HL-60 (cell line): ENCODE data around the gene BFSP2.

Source experiments
- DNase-seq, 2 experiments: peaks; one replicate each; pipeline ENCODE4 v3.0.0-alpha.2; 2010 to 2020; ENCODE audit warnings: low read depth in 1 of 2, low spot score in 1 of 2
- H3K27ac ChIP-seq: fragments of 250-450 bp; sonication (Bioruptor Pico); replicated peaks from 2 replicates; pipeline ENCODE4 v1.5.1; 2020; ENCODE audit warnings: mild to moderate bottlenecking, moderate library complexity
- H3K27me3 ChIP-seq: fragments of 250-450 bp; sonication (Bioruptor Pico); 2 replicates; pipeline ENCODE4 v1.5.1; 2021; ENCODE audit warnings: mild to moderate bottlenecking, moderate library complexity; ENCODE audit not compliant: insufficient read depth, poor library complexity, severe bottlenecking
- H3K4me3 ChIP-seq: replicated peaks from 2 replicates; pipeline ENCODE4 v1.5.1; 2011; ENCODE audit warnings: mild to moderate bottlenecking, control low read depth, low read length; ENCODE audit not compliant: insufficient read depth
- GABPA ChIP-seq: IDR thresholded peaks from 2 replicates; pipeline ENCODE4 v1.6.1; 2012; ENCODE audit warnings: low read depth
- POLR2AphosphoS5 ChIP-seq: IDR thresholded peaks from 2 replicates; pipeline ENCODE4 v1.6.1; 2012; ENCODE audit warnings: low read depth
- SPI1 ChIP-seq: IDR thresholded peaks from 2 replicates; pipeline ENCODE4 v1.6.1; 2012; ENCODE audit warnings: low read depth, mild to moderate bottlenecking, borderline replicate concordance
- TF ChIP-seq, protein P1 (sequence below): IDR thresholded peaks from one replicate; pipeline ENCODE4 v1.5.1; 2011; ENCODE audit warnings: low read length, control low read depth, inconsistent platforms; ENCODE audit not compliant: insufficient read depth
- TF ChIP-seq, protein P2 (sequence below): IDR thresholded peaks from 2 replicates; pipeline ENCODE4 v1.6.1; 2012; ENCODE audit warnings: low read depth; ENCODE audit not compliant: insufficient replicate concordance

BFSP2 gene

DNA sequence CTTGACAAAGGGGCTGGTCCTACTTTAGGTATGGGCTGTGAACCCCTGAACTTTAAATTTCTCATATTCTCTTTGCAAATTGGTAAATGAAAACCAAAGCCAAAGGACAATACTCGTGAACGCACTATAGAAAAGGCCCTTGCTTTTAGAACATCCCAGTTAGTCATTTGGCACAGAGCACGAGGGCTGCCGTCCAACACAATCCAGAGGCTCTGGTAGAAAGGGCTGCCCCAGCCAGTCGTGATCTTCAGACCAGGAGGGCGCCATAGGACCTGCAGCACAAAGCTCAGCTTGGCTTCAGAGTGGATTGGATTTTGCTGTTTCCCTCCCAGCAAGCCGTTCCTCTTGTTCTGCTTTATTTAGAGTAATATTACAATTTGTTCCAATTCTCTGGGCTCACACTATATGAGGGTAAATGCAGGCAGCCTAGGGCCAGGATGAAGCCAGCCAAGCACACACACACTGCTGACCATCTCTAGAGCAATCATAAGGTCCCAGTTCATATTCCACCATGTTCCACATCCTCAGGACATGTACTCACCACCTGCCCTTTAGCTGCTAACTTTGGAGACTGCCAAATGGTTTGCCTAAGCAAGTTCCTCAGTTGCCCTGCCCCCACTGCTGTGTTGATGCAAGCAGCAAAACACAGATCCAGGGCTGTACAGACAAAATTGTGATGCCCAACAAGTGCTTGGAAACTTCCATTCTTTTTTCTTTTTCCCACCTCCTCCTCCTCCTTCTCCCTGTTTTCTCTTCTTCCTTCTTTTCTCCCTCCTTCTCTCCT is 6.0 kb upstream of the BFSP2 start:
- Histone ChIP-seq H3K4me3 (no peak overlapping the region), H3K27me3 (no peaks in the 10 kb centered on the region), H3K27ac (no peak overlapping the region)
- TF ChIP-seq, protein P1, sequence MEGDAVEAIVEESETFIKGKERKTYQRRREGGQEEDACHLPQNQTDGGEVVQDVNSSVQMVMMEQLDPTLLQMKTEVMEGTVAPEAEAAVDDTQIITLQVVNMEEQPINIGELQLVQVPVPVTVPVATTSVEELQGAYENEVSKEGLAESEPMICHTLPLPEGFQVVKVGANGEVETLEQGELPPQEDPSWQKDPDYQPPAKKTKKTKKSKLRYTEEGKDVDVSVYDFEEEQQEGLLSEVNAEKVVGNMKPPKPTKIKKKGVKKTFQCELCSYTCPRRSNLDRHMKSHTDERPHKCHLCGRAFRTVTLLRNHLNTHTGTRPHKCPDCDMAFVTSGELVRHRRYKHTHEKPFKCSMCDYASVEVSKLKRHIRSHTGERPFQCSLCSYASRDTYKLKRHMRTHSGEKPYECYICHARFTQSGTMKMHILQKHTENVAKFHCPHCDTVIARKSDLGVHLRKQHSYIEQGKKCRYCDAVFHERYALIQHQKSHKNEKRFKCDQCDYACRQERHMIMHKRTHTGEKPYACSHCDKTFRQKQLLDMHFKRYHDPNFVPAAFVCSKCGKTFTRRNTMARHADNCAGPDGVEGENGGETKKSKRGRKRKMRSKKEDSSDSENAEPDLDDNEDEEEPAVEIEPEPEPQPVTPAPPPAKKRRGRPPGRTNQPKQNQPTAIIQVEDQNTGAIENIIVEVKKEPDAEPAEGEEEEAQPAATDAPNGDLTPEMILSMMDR, result no peak
- TF ChIP-seq POLR2AphosphoS5 (no peak), GABPA (no peak), SPI1 (no peak)
- TF ChIP-seq, protein P2, sequence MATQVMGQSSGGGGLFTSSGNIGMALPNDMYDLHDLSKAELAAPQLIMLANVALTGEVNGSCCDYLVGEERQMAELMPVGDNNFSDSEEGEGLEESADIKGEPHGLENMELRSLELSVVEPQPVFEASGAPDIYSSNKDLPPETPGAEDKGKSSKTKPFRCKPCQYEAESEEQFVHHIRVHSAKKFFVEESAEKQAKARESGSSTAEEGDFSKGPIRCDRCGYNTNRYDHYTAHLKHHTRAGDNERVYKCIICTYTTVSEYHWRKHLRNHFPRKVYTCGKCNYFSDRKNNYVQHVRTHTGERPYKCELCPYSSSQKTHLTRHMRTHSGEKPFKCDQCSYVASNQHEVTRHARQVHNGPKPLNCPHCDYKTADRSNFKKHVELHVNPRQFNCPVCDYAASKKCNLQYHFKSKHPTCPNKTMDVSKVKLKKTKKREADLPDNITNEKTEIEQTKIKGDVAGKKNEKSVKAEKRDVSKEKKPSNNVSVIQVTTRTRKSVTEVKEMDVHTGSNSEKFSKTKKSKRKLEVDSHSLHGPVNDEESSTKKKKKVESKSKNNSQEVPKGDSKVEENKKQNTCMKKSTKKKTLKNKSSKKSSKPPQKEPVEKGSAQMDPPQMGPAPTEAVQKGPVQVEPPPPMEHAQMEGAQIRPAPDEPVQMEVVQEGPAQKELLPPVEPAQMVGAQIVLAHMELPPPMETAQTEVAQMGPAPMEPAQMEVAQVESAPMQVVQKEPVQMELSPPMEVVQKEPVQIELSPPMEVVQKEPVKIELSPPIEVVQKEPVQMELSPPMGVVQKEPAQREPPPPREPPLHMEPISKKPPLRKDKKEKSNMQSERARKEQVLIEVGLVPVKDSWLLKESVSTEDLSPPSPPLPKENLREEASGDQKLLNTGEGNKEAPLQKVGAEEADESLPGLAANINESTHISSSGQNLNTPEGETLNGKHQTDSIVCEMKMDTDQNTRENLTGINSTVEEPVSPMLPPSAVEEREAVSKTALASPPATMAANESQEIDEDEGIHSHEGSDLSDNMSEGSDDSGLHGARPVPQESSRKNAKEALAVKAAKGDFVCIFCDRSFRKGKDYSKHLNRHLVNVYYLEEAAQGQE, result no peak
- no peak for DNase-seq

DNA sequence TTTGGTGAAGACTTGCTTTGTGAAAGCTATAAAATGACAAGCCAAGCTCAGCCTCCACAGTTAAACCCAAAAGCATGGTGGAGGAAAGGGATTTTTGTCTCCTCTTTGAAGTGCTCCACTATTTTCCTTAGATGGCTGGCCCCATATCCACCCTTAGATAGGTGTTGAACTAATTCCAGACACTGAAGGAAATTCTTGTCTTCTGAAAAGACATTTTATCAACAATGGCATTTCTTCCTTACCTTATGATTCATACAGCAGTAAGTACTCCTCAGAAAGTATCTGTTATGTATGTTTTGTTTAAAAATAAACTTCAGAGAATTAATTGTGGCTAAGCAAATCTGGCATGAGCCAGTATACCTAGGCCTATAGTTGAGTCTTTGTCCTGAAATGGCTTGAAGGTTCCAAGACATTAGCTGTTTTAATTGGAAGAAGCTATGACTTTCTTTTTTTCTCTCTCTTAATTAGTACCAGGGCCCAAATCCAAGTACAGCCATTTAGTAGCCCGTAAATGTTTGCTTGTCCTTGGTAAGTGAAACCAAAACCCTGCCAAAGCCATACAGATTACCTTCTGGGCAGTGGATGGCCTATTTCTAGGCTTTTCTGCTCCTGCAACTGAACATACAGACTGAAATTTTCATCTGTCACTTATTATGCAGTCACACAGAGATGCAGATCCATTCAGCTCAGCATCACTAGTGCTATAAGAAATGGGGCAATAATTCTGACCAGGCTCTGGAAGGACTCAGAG is 5.1 kb upstream of the BFSP2 start:
- H3K27ac ChIP-seq, result no peak overlapping the region
- TF ChIP-seq, protein P2, result no peak
- TF ChIP-seq, protein P1, result no peak
- no peak for TF ChIP-seq POLR2AphosphoS5
- TF ChIP-seq SPI1, result no peak
- TF ChIP-seq GABPA, result no peak
- no peaks in the 10 kb centered on the region for H3K27me3 ChIP-seq
- DNase-seq, result no peak
- H3K4me3 ChIP-seq, result no peak overlapping the region

DNA sequence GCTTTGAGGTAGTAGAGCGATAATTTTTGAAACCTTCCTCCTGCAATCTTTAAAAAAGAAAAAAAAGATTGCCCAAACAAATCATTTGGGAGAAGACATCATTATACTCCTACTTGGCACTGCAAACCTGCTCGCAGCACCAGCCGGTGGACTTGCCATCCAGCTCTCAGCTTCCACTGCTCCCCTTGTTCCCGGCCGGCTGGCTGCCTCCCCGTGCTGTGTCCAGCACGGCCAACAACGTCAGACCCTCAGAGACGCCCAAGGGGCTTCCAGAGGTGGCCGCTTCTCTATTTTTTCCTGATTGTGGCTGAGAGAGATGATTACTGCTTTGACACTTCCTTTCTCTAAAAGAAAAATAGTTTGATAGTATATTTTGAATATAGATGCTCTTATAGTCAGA is 3.0 kb upstream of the BFSP2 start:
- TF ChIP-seq GABPA, result no peak
- TF ChIP-seq, protein P2, result no peak
- no peak for TF ChIP-seq POLR2AphosphoS5
- TF ChIP-seq SPI1, result no peak
- TF ChIP-seq, protein P1, result no peak
- Histone ChIP-seq H3K27ac (no peak overlapping the region), H3K4me3 (no peak overlapping the region), H3K27me3 (no peaks in the 10 kb centered on the region)
- DNase-seq, result no peak
